ENCODE measurements around the gene CDO1. TPM values are rescaled to one million over a fixed set of nuclear protein-coding genes. Genes with fewer than 3 reads are reported as not detected.
A peak's percentile ranks its signal among the peaks of the same experiment; 100 is the strongest.

The CDO1 gene
- total RNA-seq, 1 donor from 2014 or later = 21.9 TPM

DNA sequence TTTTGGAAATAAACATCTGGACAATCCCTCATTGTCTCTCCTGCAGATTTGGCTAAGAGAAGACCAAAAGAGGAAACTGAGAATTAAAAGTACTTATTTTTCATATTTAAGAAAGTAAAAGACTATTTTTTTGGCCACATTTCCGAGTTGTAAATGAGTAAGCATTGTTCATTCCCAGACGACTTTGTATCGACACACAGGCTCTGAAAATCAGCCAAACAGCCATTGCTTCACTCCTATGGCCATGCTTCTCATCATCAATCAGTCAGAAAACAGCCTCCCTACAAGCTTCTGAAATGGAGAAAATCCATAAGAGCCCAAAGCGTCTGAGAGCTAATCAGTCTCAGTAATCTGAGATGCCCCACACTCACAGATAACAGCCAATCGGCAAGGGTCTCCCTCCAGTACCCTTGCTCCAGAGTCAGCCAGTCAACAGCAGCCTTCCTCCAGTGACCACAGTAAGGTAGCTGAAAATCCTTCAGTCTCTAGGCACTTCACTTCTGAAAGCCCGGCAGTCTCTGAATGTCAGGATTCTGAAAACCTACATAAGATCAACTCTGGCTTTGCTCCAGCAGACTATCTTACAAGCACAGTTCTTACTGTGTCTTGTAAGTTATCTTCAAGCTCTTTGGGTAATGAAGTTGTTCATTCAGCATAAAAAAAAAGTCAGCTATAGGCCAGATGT, 30.9 kb downstream of the CDO1 start:
- no peak overlapping the region for H3K4me3 Mint-ChIP-seq
- H3K27me3 ChIP-seq = no peaks in the 10 kb centered on the region
- H3K4me2 ChIP-seq = peak overlapping the region; percentile 2
- H4K20me1 ChIP-seq (ENCODE audit: low read depth) = no peaks in the 10 kb centered on the region
- H3K4me1 Mint-ChIP-seq = peaks cover 13% of the 10 kb centered on the region
- H3K27ac Mint-ChIP-seq = peak overlapping the region; percentile 88
- TF ChIP-seq, protein P1, sequence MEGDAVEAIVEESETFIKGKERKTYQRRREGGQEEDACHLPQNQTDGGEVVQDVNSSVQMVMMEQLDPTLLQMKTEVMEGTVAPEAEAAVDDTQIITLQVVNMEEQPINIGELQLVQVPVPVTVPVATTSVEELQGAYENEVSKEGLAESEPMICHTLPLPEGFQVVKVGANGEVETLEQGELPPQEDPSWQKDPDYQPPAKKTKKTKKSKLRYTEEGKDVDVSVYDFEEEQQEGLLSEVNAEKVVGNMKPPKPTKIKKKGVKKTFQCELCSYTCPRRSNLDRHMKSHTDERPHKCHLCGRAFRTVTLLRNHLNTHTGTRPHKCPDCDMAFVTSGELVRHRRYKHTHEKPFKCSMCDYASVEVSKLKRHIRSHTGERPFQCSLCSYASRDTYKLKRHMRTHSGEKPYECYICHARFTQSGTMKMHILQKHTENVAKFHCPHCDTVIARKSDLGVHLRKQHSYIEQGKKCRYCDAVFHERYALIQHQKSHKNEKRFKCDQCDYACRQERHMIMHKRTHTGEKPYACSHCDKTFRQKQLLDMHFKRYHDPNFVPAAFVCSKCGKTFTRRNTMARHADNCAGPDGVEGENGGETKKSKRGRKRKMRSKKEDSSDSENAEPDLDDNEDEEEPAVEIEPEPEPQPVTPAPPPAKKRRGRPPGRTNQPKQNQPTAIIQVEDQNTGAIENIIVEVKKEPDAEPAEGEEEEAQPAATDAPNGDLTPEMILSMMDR (IDR thresholded peaks at IDR 0.05) = no peak
- no peak for TF ChIP-seq EZH2 (IDR thresholded peaks at IDR 0.05)
- no peak for TF ChIP-seq EZH2phosphoT487 (IDR thresholded peaks at IDR 0.05)
- no peaks in the 10 kb centered on the region for H3K36me3 Mint-ChIP-seq
- H3K36me3 ChIP-seq = no peaks in the 10 kb centered on the region
- no peaks in the 10 kb centered on the region for H3K27me3 Mint-ChIP-seq (ENCODE audit: insufficient read depth, low read depth)
- no peaks in the 10 kb centered on the region for H3F3A ChIP-seq (ENCODE audit: low read depth)
- peak overlapping the region; percentile 86 for H2AFZ ChIP-seq (replicated peaks)
- peak; percentile 77 for DNase-seq (ENCODE audit: low spot score)
- H3K9ac ChIP-seq = no peak overlapping the region
- no peaks in the 10 kb centered on the region for H3K9me3 ChIP-seq (ENCODE audit: low read depth)
- H3K79me2 ChIP-seq (ENCODE audit: low read depth) = no peaks in the 10 kb centered on the region
- H3K4me3 ChIP-seq = no peak overlapping the region
- no peaks in the 10 kb centered on the region for H3K9me3 Mint-ChIP-seq
- H3K4me1 ChIP-seq = no peaks in the 10 kb centered on the region
- no peak overlapping the region for H3K27ac ChIP-seq

DNA sequence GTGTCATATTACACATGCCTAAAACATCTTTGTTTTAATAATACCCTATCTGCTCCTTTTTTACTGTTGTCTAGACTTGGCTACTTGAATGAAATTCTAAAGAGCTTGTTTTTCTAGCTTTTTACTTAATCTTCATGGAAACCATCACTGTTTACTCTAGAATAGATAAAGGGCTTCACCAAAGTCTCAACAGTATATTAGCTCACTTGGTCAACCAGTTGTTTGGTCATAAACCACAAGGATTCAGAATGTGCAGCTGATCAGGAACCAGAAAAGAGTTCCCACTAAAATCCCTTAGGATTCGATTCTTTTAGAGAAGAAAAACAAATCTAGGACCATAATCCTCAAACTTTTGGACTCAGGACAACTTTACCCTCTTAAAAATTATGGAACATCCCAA, 38.0 kb downstream of the CDO1 start:
- Mint-ChIP-seq H3K4me3 (no peak overlapping the region), H3K27ac (no peak overlapping the region), H3K36me3 (no peaks in the 10 kb centered on the region), H3K4me1 (no peaks in the 10 kb centered on the region), H3K27me3 (ENCODE audit: insufficient read depth, low read depth) (no peaks in the 10 kb centered on the region), H3K9me3 (no peaks in the 10 kb centered on the region)
- no peaks in the 10 kb centered on the region for H3K36me3 ChIP-seq
- H3K27me3 ChIP-seq = no peaks in the 10 kb centered on the region
- H4K20me1 ChIP-seq (ENCODE audit: low read depth) = no peaks in the 10 kb centered on the region
- H3K4me3 ChIP-seq = no peak overlapping the region
- no peaks in the 10 kb centered on the region for H3F3A ChIP-seq (ENCODE audit: low read depth)
- H3K79me2 ChIP-seq (ENCODE audit: low read depth) = no peaks in the 10 kb centered on the region
- H3K9ac ChIP-seq = no peak overlapping the region
- H3K4me2 ChIP-seq = no peak overlapping the region
- H2AFZ ChIP-seq (replicated peaks) = no peak overlapping the region
- DNase-seq (ENCODE audit: low spot score) = no peak
- H3K4me1 ChIP-seq = no peaks in the 10 kb centered on the region
- H3K9me3 ChIP-seq (ENCODE audit: low read depth) = no peaks in the 10 kb centered on the region
- no peak overlapping the region for H3K27ac ChIP-seq
- TF ChIP-seq, protein P1 (IDR thresholded peaks at IDR 0.05) = no peak
- no peak for TF ChIP-seq EZH2phosphoT487 (IDR thresholded peaks at IDR 0.05)

DNA sequence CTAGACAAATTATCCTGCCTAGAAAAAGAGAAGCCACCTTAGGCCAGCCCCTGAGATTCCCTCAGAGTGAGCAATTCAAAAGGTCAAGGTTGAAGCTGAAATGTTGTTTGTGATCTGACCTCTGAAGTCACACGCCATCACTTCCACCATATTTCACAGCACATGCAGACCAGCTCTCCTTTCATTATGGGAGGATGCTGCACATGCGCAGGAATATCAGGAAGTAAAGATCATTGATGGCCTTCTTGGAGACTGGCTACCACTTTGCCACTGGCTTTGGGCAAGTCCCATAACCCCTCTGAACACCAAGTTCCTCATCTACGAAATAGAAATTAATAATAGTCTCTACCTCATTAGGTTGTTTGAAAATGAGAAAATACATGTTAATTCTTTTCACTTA, 39.5 kb downstream of the CDO1 start:
- Histone ChIP-seq H3F3A (ENCODE audit: low read depth) (no peaks in the 10 kb centered on the region), H3K27me3 (no peaks in the 10 kb centered on the region), H2AFZ (replicated peaks) (no peak overlapping the region), H3K4me2 (no peak overlapping the region), H4K20me1 (ENCODE audit: low read depth) (no peaks in the 10 kb centered on the region), H3K27ac (no peak overlapping the region), H3K9ac (no peak overlapping the region), H3K9me3 (ENCODE audit: low read depth) (no peaks in the 10 kb centered on the region), H3K4me3 (no peak overlapping the region), H3K79me2 (ENCODE audit: low read depth) (no peaks in the 10 kb centered on the region), H3K36me3 (no peaks in the 10 kb centered on the region), H3K4me1 (no peaks in the 10 kb centered on the region)
- H3K27ac Mint-ChIP-seq = no peak overlapping the region
- no peaks in the 10 kb centered on the region for H3K27me3 Mint-ChIP-seq (ENCODE audit: insufficient read depth, low read depth)
- H3K4me1 Mint-ChIP-seq = peaks cover 8% of the 10 kb centered on the region
- no peaks in the 10 kb centered on the region for H3K36me3 Mint-ChIP-seq
- no peaks in the 10 kb centered on the region for H3K9me3 Mint-ChIP-seq
- DNase-seq (ENCODE audit: low spot score) = no peak
- TF ChIP-seq, protein P1 (IDR thresholded peaks at IDR 0.05) = no peak
- TF ChIP-seq EZH2phosphoT487 (IDR thresholded peaks at IDR 0.05) = no peak
- TF ChIP-seq EZH2 (IDR thresholded peaks at IDR 0.05) = no peak
- no peak overlapping the region for H3K4me3 Mint-ChIP-seq
